Measurements from ENCODE around the gene ALOX15.
"Not testable (repeated sequence)": the region's sequence is repeated elsewhere in the genome, so short reads cannot be mapped to it uniquely, and the experiment has no call there.

Gene ALOX15

GRCh38 chr17:4652997-4653396 lies 11.5 kb upstream of the ALOX15 start:
- no peak for DNase-seq

DNA sequence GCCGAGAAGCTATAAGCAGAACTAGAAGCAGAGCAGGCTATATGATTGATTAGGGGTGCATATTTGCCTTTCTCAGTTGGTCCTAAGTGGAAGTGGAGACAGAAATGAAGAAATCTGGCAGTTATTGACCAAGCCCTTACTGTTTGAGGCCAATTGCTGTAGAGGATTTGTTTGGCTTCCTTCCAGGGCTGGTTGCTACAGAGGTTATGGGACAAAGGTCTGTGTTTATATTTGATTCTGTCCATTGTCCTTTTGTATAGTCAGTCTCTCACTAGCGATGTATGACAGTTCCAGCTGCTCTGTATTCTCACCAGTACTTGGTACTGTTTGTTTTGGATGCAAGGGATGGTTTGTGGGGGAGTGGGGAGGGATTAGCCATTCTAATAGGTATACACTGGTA lies 7.3 kb upstream of the ALOX15 start:
- DNase-seq, result peak in 1 of 2 experiments; percentile 23

DNA sequence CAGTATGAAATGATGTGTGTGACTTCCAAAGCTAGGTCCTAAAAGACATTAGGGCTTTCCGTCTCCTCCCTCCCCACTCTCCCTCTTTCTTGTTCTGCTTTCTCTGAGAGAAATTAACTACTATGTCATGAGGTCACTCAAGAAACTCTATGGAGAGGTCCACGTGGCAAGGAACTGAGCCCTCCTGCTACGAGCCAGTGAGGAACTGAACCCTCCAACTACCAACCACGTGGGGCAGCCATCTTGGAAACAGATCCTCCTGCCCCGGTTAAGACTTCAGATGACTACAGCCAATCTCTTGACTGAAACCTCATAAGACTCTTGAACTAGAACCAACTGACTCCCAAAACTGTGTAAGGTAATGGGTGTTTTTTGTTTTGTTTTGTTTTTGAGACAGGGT lies 4.2 kb upstream of the ALOX15 start:
- no peak for DNase-seq

DNA sequence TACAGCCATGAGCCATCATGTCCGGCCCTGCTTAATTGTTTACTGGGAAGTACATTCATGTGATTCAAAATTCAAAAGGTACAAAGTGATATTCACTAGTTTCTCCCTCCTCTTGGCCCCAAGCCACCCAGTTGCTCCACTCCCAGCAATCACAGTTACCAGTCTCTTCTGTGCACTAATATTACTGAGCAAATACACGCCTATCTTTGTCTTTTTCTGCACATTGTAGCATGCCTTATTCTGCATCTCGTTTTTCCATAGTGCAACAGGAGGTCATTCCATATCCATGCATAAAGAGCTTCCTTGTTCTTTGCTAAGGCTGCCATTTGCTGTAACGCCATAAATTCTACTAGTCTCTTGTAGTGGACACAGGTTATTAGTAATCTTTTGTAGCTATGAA lies 2.2 kb upstream of the ALOX15 start:
- no peak for DNase-seq

GRCh38 chr17:4642286-4642685 lies 808 bp upstream of the ALOX15 start:
- DNase-seq, result no peak

- not testable (repeated sequence) for DNase-seq
Measured at GRCh38 chr17:4640569-4641188, 799 bp downstream of the ALOX15 start.

- DNase-seq, result peak in 1 of 2 experiments; percentile 59
Measured at GRCh38 chr17:4639301-4640059, 2.0 kb downstream of the ALOX15 start.

GRCh38 chr17:4638766-4639165 lies 2.7 kb downstream of the ALOX15 start:
- not testable (repeated sequence) for DNase-seq

DNA sequence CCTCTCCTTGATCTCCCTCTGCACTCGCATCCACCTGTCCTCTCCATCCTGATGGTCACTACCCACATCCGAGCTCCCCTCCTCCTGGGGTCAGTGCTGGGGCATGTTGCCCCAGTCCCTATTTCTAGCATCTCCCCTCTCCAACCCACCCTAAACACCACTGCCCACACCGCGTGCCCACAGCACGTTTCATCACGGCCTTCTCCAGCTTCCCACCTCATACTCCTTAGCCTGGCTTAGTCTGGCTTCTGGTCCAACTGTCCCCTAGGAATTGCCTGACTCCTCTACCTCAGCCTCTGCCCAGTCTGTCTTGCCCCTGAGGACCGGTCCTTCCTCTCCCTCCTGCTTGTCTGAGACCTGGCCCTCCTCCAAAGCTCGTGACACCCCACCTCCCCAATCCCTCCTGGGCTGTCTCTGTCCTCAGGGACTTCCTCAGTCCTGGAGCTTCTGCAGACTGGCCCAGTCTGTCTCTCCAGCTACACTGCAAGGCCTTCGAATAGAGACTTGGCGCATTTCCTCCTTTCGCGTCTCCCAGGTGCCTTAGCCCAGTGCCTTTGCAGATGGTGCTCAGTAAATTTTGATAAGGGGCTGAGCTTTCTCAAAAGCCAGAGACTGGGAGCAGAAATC lies 4.9 kb downstream of the ALOX15 start:
- no peak for DNase-seq

GRCh38 chr17:4635823-4636375 lies 5.6 kb downstream of the ALOX15 start:
- DNase-seq, result no peak

- no peak for DNase-seq
Measured at GRCh38 chr17:4634976-4635375, 6.5 kb downstream of the ALOX15 start.

DNA sequence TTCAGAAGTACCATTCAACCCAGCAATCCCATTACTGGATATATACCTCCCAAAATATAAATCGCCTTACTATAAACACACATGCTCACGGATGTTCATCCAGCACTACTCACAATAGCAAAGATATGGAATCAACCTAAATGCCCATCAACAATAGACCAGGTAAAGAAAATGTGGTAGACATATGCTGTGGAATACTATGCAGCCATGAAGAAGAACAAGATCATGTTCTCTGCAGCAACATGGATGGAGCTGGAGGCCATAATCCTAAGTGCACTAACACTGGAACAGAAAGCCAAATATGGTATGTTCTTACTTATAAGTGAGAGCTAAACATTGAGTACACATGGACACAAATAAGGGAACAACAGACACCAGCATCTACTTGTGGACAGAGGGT lies 7.8 kb downstream of the ALOX15 start:
- no peak for DNase-seq

GRCh38 chr17:4632581-4632920 lies 8.9 kb downstream of the ALOX15 start:
- DNase-seq, result no peak

GRCh38 chr17:4631836-4632580 lies 9.5 kb downstream of the ALOX15 start:
- DNase-seq, result no peak

- no peak for DNase-seq
Measured at GRCh38 chr17:4631431-4631830, 10.0 kb downstream of the ALOX15 start.

DNA sequence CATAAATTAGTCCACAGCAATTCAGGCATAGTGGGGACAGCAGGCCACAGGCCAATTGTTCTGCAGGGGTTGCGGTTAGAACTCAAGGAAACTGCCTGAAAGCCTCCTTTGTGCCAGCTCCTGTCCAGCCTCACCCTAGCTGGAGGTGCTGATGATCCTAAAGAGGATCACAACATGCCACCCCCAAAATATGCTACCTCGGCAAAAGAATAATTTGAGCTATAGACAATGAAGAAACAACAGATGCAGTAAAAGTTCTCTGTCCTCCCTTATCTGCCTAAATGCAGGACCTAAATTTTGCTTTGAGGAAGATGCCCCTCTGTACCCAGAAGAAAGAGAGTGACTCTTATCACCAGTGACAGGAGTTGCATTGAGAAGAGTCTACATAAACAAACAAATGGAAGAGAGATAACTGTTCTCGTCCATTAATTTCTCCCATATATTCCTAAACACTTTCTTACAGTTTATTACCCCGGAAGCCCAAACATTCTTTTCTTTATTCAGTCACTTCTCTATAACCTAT lies 14.7 kb downstream of the ALOX15 start:
- DNase-seq, result no peak

- DNase-seq, result no peak
Measured at GRCh38 chr17:4625181-4625617, 16.3 kb downstream of the ALOX15 start.

DNA sequence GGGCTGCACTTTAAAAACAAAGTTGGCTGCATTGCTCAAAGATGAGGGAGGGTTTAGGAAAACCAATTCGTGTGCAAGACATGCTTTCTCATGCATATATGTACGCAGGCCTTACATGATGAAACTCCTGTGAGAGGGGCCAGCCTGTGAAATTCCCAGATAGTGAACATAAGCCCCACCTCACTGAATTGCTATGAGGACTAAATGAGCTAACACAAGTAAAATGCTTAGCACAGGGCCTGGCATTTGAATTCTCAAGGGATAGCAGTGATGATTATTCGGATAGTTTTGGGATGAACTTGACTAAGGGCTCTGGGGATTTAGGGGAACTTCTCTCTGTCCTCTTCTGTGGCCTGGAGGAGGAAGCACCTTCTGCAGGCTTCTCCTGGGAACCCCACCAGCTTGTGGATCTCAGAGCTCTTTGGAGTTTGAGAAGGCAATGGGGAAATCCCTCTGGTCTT lies 17.0 kb downstream of the ALOX15 start:
- DNase-seq, result not testable (repeated sequence)

DNA sequence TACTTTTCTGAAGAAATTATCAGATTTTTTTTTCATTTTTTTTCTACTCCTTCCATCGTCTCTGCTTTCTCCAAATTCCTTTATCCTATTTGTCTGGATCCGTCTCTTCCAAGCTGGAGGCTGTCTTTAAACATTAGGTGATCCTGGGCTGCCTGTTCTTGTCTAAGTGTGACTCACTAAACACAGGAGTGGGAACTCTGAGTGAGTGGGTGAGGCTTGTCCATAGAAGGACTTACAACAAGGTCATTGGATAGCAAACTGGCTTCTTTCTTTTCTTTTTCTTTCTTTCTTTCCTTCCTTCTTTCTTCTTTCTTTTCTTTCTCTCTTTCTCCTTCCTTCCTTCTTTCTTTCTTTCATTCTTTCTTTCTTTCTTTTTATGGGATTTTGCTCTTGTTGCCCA lies 18.2 kb downstream of the ALOX15 start:
- DNase-seq, result no peak

DNA sequence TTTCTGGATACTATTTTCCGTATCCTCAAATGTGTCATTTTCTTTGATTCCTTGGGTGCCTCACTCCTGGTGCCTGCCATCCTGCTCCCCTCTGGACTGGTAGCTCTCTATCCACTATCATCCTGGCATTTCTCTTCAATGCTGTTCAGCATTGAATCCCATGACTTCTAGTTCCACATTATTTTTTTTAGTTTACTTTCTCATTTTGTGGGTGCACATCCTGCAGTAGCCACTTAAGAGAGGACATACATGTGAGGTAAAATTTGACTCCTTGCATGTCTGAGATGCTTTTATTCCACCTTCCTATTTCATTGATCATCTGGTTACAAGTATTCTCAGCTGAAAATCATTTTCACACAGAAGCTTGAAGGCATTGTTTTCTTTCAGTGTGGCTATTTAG lies 19.1 kb downstream of the ALOX15 start:
- no peak for DNase-seq

GRCh38 chr17:4620531-4621101 lies 20.9 kb downstream of the ALOX15 start:
- DNase-seq, result no peak

GRCh38 chr17:4617590-4618351 lies 23.7 kb downstream of the ALOX15 start:
- DNase-seq, result no peak

Data from NCI-H526 (cell line).